OCI-LY3 (cell line): ENCODE measurements around the gene TMEM38A.

Experiments used
- EZH2phosphoT487 ChIP-seq: fragments of 200-600 bp; shearing (Covaris generic); IDR thresholded peaks from 2 replicates; pipeline ENCODE4 v1.6.1; 2018; ENCODE audit warnings: antibody characterized with exemption, mixed run types, low read depth
- TF ChIP-seq, protein P1 (sequence below): fragments of 200-600, 300-600 bp; sonication (generic); IDR thresholded peaks from 2 replicates; pipeline ENCODE4 v1.5.1; 2014; ENCODE audit warnings: antibody characterized with exemption, low read length, low read depth

DNA sequence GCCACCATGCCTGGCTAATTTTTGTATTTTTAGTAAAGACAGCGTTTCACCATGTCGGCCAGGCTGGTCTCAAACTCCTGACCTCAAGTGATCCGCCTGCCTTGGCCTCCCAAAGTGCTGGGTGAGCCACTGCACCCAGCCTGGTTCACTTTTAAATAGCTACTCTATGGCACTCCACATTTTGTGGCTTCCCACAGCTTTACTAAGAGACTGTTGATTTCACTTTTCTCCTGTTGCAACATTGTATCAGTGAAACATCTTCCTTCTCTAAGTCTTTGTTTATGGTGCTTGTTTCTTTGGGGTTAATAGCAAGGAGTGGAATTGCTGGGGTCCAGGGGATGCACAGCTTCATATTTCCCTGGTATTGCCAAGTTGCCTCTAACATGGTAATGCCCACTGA is 12.3 kb downstream of the TMEM38A start:
- TF ChIP-seq EZH2phosphoT487 = no peak
- TF ChIP-seq, protein P1, sequence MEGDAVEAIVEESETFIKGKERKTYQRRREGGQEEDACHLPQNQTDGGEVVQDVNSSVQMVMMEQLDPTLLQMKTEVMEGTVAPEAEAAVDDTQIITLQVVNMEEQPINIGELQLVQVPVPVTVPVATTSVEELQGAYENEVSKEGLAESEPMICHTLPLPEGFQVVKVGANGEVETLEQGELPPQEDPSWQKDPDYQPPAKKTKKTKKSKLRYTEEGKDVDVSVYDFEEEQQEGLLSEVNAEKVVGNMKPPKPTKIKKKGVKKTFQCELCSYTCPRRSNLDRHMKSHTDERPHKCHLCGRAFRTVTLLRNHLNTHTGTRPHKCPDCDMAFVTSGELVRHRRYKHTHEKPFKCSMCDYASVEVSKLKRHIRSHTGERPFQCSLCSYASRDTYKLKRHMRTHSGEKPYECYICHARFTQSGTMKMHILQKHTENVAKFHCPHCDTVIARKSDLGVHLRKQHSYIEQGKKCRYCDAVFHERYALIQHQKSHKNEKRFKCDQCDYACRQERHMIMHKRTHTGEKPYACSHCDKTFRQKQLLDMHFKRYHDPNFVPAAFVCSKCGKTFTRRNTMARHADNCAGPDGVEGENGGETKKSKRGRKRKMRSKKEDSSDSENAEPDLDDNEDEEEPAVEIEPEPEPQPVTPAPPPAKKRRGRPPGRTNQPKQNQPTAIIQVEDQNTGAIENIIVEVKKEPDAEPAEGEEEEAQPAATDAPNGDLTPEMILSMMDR = no peak
